ENCODE data around the gene INPP5A.
"Not testable (repeated sequence)": the region's sequence is repeated elsewhere in the genome, so short reads cannot be mapped to it uniquely, and the experiment has no call there.

The INPP5A gene

DNA sequence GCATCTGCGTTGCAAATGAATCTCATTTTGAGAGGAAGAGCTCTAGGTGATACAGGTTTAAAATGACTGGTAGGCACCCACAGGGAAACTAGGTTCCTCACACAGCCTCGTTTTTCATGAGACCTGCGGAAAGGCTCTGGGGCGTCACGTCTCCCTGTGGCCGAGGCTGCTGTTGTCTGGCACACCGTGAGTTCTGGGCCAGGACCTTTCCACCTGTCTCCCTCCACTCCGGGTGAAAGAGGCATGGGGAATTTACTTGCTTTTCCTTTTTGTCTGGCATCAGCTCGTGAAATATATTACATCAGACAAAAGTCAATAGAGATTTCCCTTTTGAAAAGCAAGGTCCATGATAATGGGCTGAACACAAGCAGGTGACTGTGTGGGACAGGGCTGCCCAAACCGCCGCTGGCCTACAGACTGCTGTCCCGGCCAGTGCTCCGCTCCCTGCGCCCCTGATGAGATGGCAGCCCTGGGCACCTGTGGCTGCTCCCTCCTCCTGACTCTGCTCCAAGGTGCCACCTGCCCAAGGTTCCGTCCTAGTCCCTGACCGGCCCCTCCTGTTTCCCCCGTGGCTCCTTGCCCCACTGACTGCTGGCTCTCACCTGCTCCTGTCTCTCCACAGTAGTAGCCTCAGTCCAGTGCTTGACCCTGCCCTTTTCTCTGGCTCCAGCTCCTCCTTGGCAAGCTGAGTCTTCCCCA, 138.8 kb downstream of the INPP5A start:
- H3K9ac ChIP-seq (ENCODE audit: insufficient read length, low read depth) = no peak overlapping the region
- H3K4me1 ChIP-seq (ENCODE audit: insufficient read depth, insufficient read length) = no peaks in the 10 kb centered on the region
- H3K36me3 ChIP-seq (ENCODE audit: insufficient read depth, insufficient read length, low read length) = no peaks in the 10 kb centered on the region
- H3K4me3 ChIP-seq (ENCODE audit: insufficient read length, low read depth) = no peak overlapping the region
- no peaks in the 10 kb centered on the region for H3K27me3 ChIP-seq (ENCODE audit: insufficient read depth, insufficient read length)
- TF ChIP-seq SUZ12 (IDR thresholded peaks at IDR 0.05; ENCODE audit: extremely low read depth, insufficient read depth, insufficient read length) (no peak), YY1 (IDR thresholded peaks at IDR 0.05; ENCODE audit: insufficient read depth, insufficient read length) (no peak), ZNF274 (IDR thresholded peaks at IDR 0.05; ENCODE audit: low read depth, low read length) (no peak)
- peaks cover 19% of the 10 kb centered on the region; the same call in 1 of the 2 replicates for H3K9me3 ChIP-seq (ENCODE audit: insufficient read depth, low read length)
- no peak for DNase-seq (ENCODE audit: low read depth, low spot score)

DNA sequence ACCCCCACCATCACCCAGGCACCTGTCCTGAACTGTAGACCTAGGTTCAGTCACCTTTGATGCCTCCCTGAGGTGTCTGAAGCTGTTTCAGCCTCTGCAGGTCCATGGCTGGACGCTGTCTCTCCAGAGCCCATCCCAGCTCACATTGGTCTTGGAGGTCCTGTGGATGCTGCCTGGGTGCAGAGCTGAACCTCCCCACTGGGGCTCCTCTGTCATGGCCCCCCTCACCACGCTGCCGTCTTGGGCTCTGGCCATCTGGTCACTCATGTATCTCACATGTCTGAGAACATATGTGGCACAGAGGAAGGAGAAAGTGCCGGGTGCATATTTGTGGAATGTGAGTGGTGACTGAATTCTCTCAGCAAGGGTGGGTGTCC, 139.5 kb downstream of the INPP5A start:
- Histone ChIP-seq H3K36me3 (ENCODE audit: insufficient read depth, insufficient read length, low read length) (no peaks in the 10 kb centered on the region), H3K9me3 (ENCODE audit: insufficient read depth, low read length) (peaks cover 19% of the 10 kb centered on the region; the same call in 1 of the 2 replicates), H3K9ac (ENCODE audit: insufficient read length, low read depth) (no peak overlapping the region), H3K4me3 (ENCODE audit: insufficient read length, low read depth) (no peak overlapping the region), H3K27me3 (ENCODE audit: insufficient read depth, insufficient read length) (no peaks in the 10 kb centered on the region), H3K4me1 (ENCODE audit: insufficient read depth, insufficient read length) (no peaks in the 10 kb centered on the region)
- TF ChIP-seq ZNF274 (IDR thresholded peaks at IDR 0.05; ENCODE audit: low read depth, low read length) (no peak), SUZ12 (IDR thresholded peaks at IDR 0.05; ENCODE audit: extremely low read depth, insufficient read depth, insufficient read length) (no peak), YY1 (IDR thresholded peaks at IDR 0.05; ENCODE audit: insufficient read depth, insufficient read length) (no peak)
- no peak for DNase-seq (ENCODE audit: low read depth, low spot score)

- no peak for TF ChIP-seq YY1 (IDR thresholded peaks at IDR 0.05; ENCODE audit: insufficient read depth, insufficient read length)
- no peak for TF ChIP-seq SUZ12 (IDR thresholded peaks at IDR 0.05; ENCODE audit: extremely low read depth, insufficient read depth, insufficient read length)
- TF ChIP-seq ZNF274 (IDR thresholded peaks at IDR 0.05; ENCODE audit: low read depth, low read length) = no peak
- Histone ChIP-seq H3K4me1 (ENCODE audit: insufficient read depth, insufficient read length) (no peaks in the 10 kb centered on the region), H3K27me3 (ENCODE audit: insufficient read depth, insufficient read length) (no peaks in the 10 kb centered on the region), H3K9me3 (ENCODE audit: insufficient read depth, low read length) (peaks cover 19% of the 10 kb centered on the region; the same call in 1 of the 2 replicates), H3K36me3 (ENCODE audit: insufficient read depth, insufficient read length, low read length) (no peaks in the 10 kb centered on the region), H3K9ac (ENCODE audit: insufficient read length, low read depth) (no peak overlapping the region), H3K4me3 (ENCODE audit: insufficient read length, low read depth) (no peak overlapping the region)
- no peak for DNase-seq (ENCODE audit: low read depth, low spot score)
These were observed 140.1 kb downstream of the INPP5A start for GRCh38 chr10:132677473-132678227.

GRCh38 chr10:132678436-132679216, 141.0 kb downstream of the INPP5A start:
- H3K36me3 ChIP-seq (ENCODE audit: insufficient read depth, insufficient read length, low read length) = no peaks in the 10 kb centered on the region
- TF ChIP-seq SUZ12 (IDR thresholded peaks at IDR 0.05; ENCODE audit: extremely low read depth, insufficient read depth, insufficient read length) = no peak
- TF ChIP-seq ZNF274 (IDR thresholded peaks at IDR 0.05; ENCODE audit: low read depth, low read length) = no peak
- TF ChIP-seq YY1 (IDR thresholded peaks at IDR 0.05; ENCODE audit: insufficient read depth, insufficient read length) = no peak
- no peak overlapping the region for H3K4me3 ChIP-seq (ENCODE audit: insufficient read length, low read depth)

GRCh38 chr10:132679217-132679595, 141.6 kb downstream of the INPP5A start:
- no peaks in the 10 kb centered on the region for H3K36me3 ChIP-seq (ENCODE audit: insufficient read depth, insufficient read length, low read length)
- H3K4me1 ChIP-seq (ENCODE audit: insufficient read depth, insufficient read length) = no peaks in the 10 kb centered on the region
- H3K4me3 ChIP-seq (ENCODE audit: insufficient read length, low read depth) = no peak overlapping the region
- H3K9ac ChIP-seq (ENCODE audit: insufficient read length, low read depth) = no peak overlapping the region
- H3K9me3 ChIP-seq (ENCODE audit: insufficient read depth, low read length) = peaks cover 19% of the 10 kb centered on the region; the same call in 1 of the 2 replicates
- TF ChIP-seq SUZ12 (IDR thresholded peaks at IDR 0.05; ENCODE audit: extremely low read depth, insufficient read depth, insufficient read length) = no peak
- no peak for TF ChIP-seq ZNF274 (IDR thresholded peaks at IDR 0.05; ENCODE audit: low read depth, low read length)
- no peak for TF ChIP-seq YY1 (IDR thresholded peaks at IDR 0.05; ENCODE audit: insufficient read depth, insufficient read length)
- DNase-seq (ENCODE audit: low read depth, low spot score) = no peak
- H3K27me3 ChIP-seq (ENCODE audit: insufficient read depth, insufficient read length) = no peaks in the 10 kb centered on the region

More at GRCh38 chr10:132678436-132679216, 141.0 kb downstream of the INPP5A start:
- Histone ChIP-seq H3K9me3 (ENCODE audit: insufficient read depth, low read length) (peaks cover 19% of the 10 kb centered on the region; the same call in 1 of the 2 replicates), H3K27me3 (ENCODE audit: insufficient read depth, insufficient read length) (no peaks in the 10 kb centered on the region), H3K4me1 (ENCODE audit: insufficient read depth, insufficient read length) (no peaks in the 10 kb centered on the region), H3K9ac (ENCODE audit: insufficient read length, low read depth) (no peak overlapping the region)
- DNase-seq (ENCODE audit: low read depth, low spot score) = no peak

DNA sequence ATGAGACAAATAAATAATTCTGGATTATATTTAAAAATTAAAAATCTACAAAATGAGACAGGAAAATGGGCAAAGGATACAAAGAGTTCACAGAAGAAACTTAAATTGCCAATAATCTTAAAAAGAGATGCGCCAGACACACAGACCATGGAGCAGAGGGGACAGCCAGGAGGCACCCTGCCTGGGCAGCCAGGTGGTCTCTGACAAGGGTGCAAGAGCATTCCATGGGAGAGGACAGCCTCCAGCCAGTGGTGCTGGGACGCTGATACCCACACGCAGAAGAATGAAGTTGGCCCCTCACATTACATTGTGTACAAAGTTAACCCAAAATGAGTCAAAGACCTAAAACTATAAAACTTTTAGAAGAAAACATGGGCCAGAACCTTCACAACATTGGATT, 142.1 kb downstream of the INPP5A start:
- Histone ChIP-seq H3K27me3 (ENCODE audit: insufficient read depth, insufficient read length) (no peaks in the 10 kb centered on the region), H3K4me3 (ENCODE audit: insufficient read length, low read depth) (no peak overlapping the region), H3K9ac (ENCODE audit: insufficient read length, low read depth) (no peak overlapping the region), H3K9me3 (ENCODE audit: insufficient read depth, low read length) (peaks cover 19% of the 10 kb centered on the region; the same call in 1 of the 2 replicates), H3K36me3 (ENCODE audit: insufficient read depth, insufficient read length, low read length) (no peaks in the 10 kb centered on the region), H3K4me1 (ENCODE audit: insufficient read depth, insufficient read length) (no peaks in the 10 kb centered on the region)
- TF ChIP-seq ZNF274 (IDR thresholded peaks at IDR 0.05; ENCODE audit: low read depth, low read length) (no peak), YY1 (IDR thresholded peaks at IDR 0.05; ENCODE audit: insufficient read depth, insufficient read length) (no peak), SUZ12 (IDR thresholded peaks at IDR 0.05; ENCODE audit: extremely low read depth, insufficient read depth, insufficient read length) (no peak)
- DNase-seq (ENCODE audit: low read depth, low spot score) = no peak

DNA sequence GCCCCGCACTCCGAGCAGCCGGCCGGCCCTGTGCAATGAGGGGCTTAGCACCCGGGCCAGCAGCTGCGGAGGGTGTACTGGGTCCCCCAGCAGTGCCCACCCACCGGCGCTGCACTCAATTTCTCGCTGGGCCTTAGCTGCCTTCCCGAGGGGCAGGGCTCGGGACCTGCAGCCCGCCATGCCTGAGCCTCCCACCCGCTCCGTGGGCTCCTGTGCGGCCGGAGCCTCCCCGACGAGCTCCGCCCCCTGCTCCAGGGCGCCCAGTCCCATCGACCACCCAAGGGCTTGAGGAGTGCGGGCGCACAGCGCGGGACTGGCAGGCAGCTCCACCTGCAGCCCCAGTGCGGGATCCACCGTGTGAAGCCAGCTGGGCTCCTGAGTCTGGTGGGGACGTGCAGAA, 143.2 kb downstream of the INPP5A start:
- not testable (repeated sequence) for DNase-seq (ENCODE audit: low read depth, low spot score); H3K27me3 ChIP-seq (ENCODE audit: insufficient read depth, insufficient read length); H3K9ac ChIP-seq (ENCODE audit: insufficient read length, low read depth); H3K4me1 ChIP-seq (ENCODE audit: insufficient read depth, insufficient read length); H3K4me3 ChIP-seq (ENCODE audit: insufficient read length, low read depth); H3K36me3 ChIP-seq (ENCODE audit: insufficient read depth, insufficient read length, low read length)
- H3K9me3 ChIP-seq (ENCODE audit: insufficient read depth, low read length) = peaks cover 19% of the 10 kb centered on the region; the same call in 1 of the 2 replicates
